Measurements from ENCODE around the gene EPHA2. TPM values are rescaled to one million over a fixed set of nuclear protein-coding genes. Genes with fewer than 3 reads are reported as not detected.

EPHA2 gene
- total RNA-seq, 1 experiment from 2014 or later, result 263 TPM

DNA sequence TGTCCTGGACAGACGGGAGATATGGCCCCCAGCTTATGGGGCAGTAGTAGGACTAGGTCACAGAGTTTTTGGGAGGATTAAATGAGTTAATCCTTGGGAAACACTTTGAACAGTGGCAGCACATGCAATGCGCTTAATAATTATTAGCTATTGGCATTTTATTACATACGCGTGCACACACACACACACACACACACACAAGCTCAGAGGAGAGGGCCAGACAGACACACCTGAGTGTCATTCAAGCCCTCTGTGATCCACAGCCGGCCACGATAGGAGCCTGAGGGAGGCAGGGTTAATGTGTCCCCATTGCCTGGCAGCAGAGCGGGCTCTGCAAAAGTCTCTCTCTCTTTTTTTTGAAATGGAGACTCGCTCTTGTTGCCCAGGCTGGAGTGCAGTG is 37.9 kb downstream of the EPHA2 start:
- CTCF ChIA-PET, result interaction anchor here (0.7 to 1.0 kb wide), 2 partner anchors 36 to 88 kb away, joined by 3 to 4 read pairs; no protein-coding TSS in a partner anchor
- TF ChIP-seq POLR2AphosphoS5 (IDR thresholded peaks at IDR 0.05; ENCODE audit: low read depth, low read length) (no peak), TCF7L2 (IDR thresholded peaks at IDR 0.05; ENCODE audit: low read depth, low read length) (no peak), SIN3A (IDR thresholded peaks at IDR 0.05; ENCODE audit: borderline replicate concordance, insufficient read depth, low read depth, low read length) (no peak)
- TF ChIP-seq, protein P1, sequence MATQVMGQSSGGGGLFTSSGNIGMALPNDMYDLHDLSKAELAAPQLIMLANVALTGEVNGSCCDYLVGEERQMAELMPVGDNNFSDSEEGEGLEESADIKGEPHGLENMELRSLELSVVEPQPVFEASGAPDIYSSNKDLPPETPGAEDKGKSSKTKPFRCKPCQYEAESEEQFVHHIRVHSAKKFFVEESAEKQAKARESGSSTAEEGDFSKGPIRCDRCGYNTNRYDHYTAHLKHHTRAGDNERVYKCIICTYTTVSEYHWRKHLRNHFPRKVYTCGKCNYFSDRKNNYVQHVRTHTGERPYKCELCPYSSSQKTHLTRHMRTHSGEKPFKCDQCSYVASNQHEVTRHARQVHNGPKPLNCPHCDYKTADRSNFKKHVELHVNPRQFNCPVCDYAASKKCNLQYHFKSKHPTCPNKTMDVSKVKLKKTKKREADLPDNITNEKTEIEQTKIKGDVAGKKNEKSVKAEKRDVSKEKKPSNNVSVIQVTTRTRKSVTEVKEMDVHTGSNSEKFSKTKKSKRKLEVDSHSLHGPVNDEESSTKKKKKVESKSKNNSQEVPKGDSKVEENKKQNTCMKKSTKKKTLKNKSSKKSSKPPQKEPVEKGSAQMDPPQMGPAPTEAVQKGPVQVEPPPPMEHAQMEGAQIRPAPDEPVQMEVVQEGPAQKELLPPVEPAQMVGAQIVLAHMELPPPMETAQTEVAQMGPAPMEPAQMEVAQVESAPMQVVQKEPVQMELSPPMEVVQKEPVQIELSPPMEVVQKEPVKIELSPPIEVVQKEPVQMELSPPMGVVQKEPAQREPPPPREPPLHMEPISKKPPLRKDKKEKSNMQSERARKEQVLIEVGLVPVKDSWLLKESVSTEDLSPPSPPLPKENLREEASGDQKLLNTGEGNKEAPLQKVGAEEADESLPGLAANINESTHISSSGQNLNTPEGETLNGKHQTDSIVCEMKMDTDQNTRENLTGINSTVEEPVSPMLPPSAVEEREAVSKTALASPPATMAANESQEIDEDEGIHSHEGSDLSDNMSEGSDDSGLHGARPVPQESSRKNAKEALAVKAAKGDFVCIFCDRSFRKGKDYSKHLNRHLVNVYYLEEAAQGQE (IDR thresholded peaks at IDR 0.05; ENCODE audit: insufficient read depth in 1 of 2, low read depth in 2 of 2, low read length in 1 of 2), result no peak
- TF ChIP-seq, protein P2, sequence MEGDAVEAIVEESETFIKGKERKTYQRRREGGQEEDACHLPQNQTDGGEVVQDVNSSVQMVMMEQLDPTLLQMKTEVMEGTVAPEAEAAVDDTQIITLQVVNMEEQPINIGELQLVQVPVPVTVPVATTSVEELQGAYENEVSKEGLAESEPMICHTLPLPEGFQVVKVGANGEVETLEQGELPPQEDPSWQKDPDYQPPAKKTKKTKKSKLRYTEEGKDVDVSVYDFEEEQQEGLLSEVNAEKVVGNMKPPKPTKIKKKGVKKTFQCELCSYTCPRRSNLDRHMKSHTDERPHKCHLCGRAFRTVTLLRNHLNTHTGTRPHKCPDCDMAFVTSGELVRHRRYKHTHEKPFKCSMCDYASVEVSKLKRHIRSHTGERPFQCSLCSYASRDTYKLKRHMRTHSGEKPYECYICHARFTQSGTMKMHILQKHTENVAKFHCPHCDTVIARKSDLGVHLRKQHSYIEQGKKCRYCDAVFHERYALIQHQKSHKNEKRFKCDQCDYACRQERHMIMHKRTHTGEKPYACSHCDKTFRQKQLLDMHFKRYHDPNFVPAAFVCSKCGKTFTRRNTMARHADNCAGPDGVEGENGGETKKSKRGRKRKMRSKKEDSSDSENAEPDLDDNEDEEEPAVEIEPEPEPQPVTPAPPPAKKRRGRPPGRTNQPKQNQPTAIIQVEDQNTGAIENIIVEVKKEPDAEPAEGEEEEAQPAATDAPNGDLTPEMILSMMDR (IDR thresholded peaks at IDR 0.05), result no peak
- Histone ChIP-seq H3K4me3 (ENCODE audit: low read depth in 2 of 2, low read length in 2 of 2) (no peak overlapping the region), H3K27me3 (ENCODE audit: control insufficient read depth, insufficient read depth, low read length) (no peaks in the 10 kb centered on the region), H3K27ac (ENCODE audit: low read length) (no peak overlapping the region; the same call in 1 of the 2 replicates), H3K9me3 (ENCODE audit: control insufficient read depth, insufficient read depth, low read depth, low read length) (no peaks in the 10 kb centered on the region), H3K4me1 (ENCODE audit: control insufficient read depth, insufficient read depth, low read length) (peaks cover 46% of the 10 kb centered on the region), H3K36me3 (ENCODE audit: control insufficient read depth, insufficient read depth, low read length) (no peaks in the 10 kb centered on the region)
- intact Hi-C loops (cut with micrococcal nuclease; ENCODE audit: unreplicated experiment), result no loop called here
- ATAC-seq (no peak), DNase-seq (ENCODE audit: low read depth, low spot score) (no peak)
- no TSS peak for BruUV-seq (replicated peaks)
- POLR2A ChIA-PET, result interaction anchor here (0.5 kb wide), 1 partner anchor 32 kb away, joined by 6 read pairs; no protein-coding TSS in a partner anchor
- in situ Hi-C loops (cut with HindIII; ENCODE audit: low pct_unique_long_range_greater_than_20kb, low sequenced_read_pairs), result no loop called here

DNA sequence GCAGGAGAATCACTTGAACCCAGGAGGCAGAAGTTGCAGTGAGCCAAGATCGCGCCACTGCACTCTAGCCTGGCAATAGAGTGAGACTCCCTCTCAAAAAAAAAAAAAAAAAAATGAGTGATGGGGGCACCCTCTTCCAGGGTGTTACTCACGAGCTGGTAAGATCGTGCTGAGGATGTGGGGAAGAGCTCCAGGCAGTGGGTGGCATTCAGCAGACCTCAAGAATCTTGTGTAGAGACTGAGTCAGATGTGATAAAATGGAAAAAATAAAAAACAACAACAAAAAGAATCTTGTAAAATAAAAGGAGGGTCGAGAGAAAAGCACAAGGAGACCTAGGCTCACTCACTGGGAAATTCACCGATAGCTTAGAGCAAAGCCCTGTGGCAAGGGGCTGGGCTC is 38.5 kb downstream of the EPHA2 start:
- H3K4me3 ChIP-seq (ENCODE audit: low read depth in 2 of 2, low read length in 2 of 2), result no peak overlapping the region
- H3K9me3 ChIP-seq (ENCODE audit: control insufficient read depth, insufficient read depth, low read depth, low read length), result no peaks in the 10 kb centered on the region
- BruUV-seq (replicated peaks), result no TSS peak
- no peak overlapping the region; the same call in 1 of the 2 replicates for H3K27ac ChIP-seq (ENCODE audit: low read length)
- in situ Hi-C loops (cut with HindIII; ENCODE audit: low pct_unique_long_range_greater_than_20kb, low sequenced_read_pairs), result no loop called here
- peaks cover 44% of the 10 kb centered on the region for H3K4me1 ChIP-seq (ENCODE audit: control insufficient read depth, insufficient read depth, low read length)
- no peaks in the 10 kb centered on the region for H3K27me3 ChIP-seq (ENCODE audit: control insufficient read depth, insufficient read depth, low read length)
- TF ChIP-seq, protein P1 (IDR thresholded peaks at IDR 0.05; ENCODE audit: insufficient read depth in 1 of 2, low read depth in 2 of 2, low read length in 1 of 2), result no peak
- TF ChIP-seq, protein P2 (IDR thresholded peaks at IDR 0.05), result no peak
- no peak for TF ChIP-seq TCF7L2 (IDR thresholded peaks at IDR 0.05; ENCODE audit: low read depth, low read length)
- ATAC-seq (no peak), DNase-seq (ENCODE audit: low read depth, low spot score) (no peak)
- no peaks in the 10 kb centered on the region for H3K36me3 ChIP-seq (ENCODE audit: control insufficient read depth, insufficient read depth, low read length)
- POLR2A ChIA-PET, result interaction anchor here (0.5 kb wide), 1 partner anchor 31 kb away, joined by 6 read pairs; no protein-coding TSS in a partner anchor
- CTCF ChIA-PET, result interaction anchor here (0.7 to 1.0 kb wide), 2 partner anchors 35 to 89 kb away, joined by 3 to 4 read pairs; no protein-coding TSS in a partner anchor
- intact Hi-C loops (cut with micrococcal nuclease; ENCODE audit: unreplicated experiment), result no loop called here
